Esophagus muscularis mucosa (tissue), 3 donors: ENCODE results near the gene FDXR.

ENCODE experiments used
- CTCF ChIP-seq, 3 experiments: fragments of 200-600 bp in 2 of 3; fragments of 450-650 bp in 1 of 3; sonication (generic) in 2 of 3; IDR thresholded peaks; one replicate each; pipeline ENCODE4 v1.5.1; 2017 to 2019; ENCODE audit warnings: antibody characterized with exemption in 3 of 3, mild to moderate bottlenecking in 2 of 3, moderate library complexity in 1 of 3
- EP300 ChIP-seq: sonication (generic); formaldehyde crosslinking; IDR thresholded peaks from one replicate; pipeline ENCODE4 v1.6.1; 2017; ENCODE audit warnings: antibody characterized with exemption

GRCh38 chr17:74920642-74921025 is 47.8 kb upstream of the FDXR start:
- no peak for TF ChIP-seq CTCF (IDR thresholded peaks at IDR 0.05)
- TF ChIP-seq EP300: no peak
